ENCODE measurements around the gene IMPA2.

GRCh38 chr18:12014521-12015415 lies 33.5 kb downstream of the IMPA2 start:
- no peak for TF ChIP-seq CTCF (IDR thresholded peaks at IDR 0.05)
- no peak for TF ChIP-seq POLR2A (IDR thresholded peaks at IDR 0.05)

All from lower leg skin (tissue), 3 donors.